ENCODE results near the gene CYP1A2.

The CYP1A2 gene

GRCh38 chr15:74722591-74722990 is 26.1 kb upstream of the CYP1A2 start:
- no peak for DNase-seq (ENCODE audit: low read depth)
- H3K4me3 ChIP-seq (replicated peaks; ENCODE audit: low read depth, low read length), result no peak overlapping the region
- TF ChIP-seq, protein P1, sequence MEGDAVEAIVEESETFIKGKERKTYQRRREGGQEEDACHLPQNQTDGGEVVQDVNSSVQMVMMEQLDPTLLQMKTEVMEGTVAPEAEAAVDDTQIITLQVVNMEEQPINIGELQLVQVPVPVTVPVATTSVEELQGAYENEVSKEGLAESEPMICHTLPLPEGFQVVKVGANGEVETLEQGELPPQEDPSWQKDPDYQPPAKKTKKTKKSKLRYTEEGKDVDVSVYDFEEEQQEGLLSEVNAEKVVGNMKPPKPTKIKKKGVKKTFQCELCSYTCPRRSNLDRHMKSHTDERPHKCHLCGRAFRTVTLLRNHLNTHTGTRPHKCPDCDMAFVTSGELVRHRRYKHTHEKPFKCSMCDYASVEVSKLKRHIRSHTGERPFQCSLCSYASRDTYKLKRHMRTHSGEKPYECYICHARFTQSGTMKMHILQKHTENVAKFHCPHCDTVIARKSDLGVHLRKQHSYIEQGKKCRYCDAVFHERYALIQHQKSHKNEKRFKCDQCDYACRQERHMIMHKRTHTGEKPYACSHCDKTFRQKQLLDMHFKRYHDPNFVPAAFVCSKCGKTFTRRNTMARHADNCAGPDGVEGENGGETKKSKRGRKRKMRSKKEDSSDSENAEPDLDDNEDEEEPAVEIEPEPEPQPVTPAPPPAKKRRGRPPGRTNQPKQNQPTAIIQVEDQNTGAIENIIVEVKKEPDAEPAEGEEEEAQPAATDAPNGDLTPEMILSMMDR (IDR thresholded peaks at IDR 0.05; ENCODE audit: low read length, missing control alignments), result no peak

DNA sequence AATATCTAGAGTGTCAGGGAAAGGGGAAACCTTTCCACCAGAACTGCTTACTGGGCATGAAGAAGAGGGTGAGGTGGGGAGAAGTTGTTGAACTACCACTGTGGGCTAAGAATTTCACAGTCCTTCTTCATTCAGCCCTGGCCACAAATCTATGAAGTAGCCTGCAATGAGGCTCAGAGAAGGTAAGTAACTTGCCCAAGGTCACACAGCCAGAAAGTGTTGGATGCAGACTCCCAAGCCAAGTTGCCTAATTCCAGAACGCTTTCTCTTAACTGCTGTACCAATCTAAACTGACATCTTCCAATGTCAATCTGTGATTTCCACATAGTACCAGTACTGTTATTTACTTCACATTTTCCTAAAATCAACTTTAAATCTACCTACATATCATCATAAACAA is 25.5 kb upstream of the CYP1A2 start:
- DNase-seq (ENCODE audit: low read depth), result no peak
- TF ChIP-seq, protein P1 (IDR thresholded peaks at IDR 0.05; ENCODE audit: low read length, missing control alignments), result no peak
- H3K4me3 ChIP-seq (replicated peaks; ENCODE audit: low read depth, low read length), result no peak overlapping the region

DNA sequence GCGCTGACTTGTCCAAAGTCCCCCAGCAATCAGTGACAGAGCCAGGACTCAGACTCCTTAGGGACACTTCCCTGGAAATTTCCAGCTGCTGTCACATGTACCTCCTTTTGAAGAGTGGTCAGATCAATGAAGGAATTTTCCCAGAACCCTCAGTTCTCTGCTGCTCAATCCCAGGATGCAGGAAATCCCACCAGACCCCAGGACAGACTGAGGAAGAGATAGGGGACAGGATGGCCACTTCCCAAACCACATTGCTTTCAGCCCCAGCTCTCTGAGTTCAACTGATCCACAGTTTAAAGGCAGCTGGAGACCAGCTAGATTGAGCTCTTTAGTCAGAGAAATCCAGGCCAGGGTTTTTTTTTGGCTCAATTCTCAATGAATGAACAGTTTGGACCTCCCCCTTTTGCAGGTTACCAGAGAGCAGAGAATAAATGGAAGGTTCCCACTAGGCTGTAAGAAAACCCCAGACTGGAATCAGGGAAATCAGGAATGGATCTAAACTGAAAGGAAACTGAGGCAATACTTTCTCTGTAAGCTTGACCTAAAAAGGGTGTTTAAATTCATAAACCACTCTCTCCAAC is 24.8 kb upstream of the CYP1A2 start:
- peak; percentile 64 for DNase-seq (ENCODE audit: low read depth)
- H3K4me3 ChIP-seq (replicated peaks; ENCODE audit: low read depth, low read length), result no peak overlapping the region
- TF ChIP-seq, protein P1 (IDR thresholded peaks at IDR 0.05; ENCODE audit: low read length, missing control alignments), result no peak

DNA sequence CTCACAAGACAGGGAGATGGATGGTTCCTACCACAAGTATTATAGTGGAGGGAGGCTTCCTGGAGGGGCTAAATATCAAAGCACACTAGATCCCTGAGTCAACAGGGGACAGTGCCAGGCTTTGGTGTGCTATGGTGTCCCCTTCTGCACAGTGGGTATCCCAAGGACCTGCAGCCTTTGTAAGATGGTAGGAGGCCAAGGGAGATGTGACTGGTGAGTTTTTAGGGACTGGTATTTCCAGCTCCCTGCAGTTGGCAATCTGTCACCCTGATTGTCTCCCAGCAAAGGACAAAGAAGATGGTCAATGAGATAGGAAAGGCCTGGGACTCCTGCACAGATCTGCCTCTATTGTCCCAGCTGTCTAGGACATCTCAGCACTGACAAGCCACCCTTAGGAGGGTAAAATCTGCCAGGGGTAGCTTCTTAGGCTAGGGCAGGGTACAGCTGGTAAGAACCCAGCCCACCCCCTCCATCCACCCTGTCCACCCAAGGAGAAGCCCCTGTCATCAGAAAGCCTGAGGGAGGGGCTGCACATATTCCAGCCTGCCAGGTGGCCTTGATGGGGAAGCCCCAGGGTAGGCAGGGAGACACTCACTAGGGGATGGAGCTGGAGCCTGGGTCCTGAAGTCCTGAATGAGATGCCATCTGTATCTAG is 23.9 kb upstream of the CYP1A2 start:
- TF ChIP-seq, protein P1 (IDR thresholded peaks at IDR 0.05; ENCODE audit: low read length, missing control alignments), result no peak
- H3K4me3 ChIP-seq (replicated peaks; ENCODE audit: low read depth, low read length), result no peak overlapping the region
- no peak for DNase-seq (ENCODE audit: low read depth)

DNA sequence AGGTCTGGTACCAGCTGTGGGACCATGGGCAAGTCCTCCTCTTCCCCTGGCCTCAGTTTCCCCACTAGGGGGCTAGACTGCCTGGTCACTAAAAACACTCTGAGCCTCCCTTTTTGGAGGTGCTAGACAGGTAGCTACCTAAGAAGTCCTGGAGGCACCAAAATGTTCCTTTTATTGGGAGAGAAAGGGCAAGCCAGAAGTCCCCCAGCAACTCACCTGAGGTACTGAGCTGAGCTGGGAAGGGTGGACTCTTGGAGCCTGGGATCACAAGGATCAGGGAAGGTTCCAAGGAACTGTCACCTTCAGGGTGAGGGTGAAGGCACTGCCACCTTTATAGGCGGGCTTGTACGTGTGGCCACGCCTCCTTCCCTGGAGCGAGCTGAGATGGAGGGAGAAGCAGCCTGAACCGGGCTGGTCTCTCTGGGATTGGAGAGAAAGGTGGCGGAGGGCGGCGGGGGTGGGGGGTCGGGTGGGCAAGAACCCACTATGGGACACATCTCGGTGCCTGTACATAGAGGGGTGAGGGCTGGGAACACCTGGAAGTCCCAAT is 23.3 kb upstream of the CYP1A2 start, which contains the start of gene CYP1A1:
Gene CYP1A1 (minus strand): TSS at position 304 of the 550 bp plus-strand sequence. CDS start 2,431 bp downstream, outside the sequence.
- TF ChIP-seq, protein P1 (IDR thresholded peaks at IDR 0.05; ENCODE audit: low read length, missing control alignments), result no peak
- no peak for DNase-seq (ENCODE audit: low read depth)
- H3K4me3 ChIP-seq (replicated peaks; ENCODE audit: low read depth, low read length), result peak within 1 kb of the TSS; percentile 54

- DNase-seq (ENCODE audit: low read depth), result peak; percentile 8
- peak overlapping the region; percentile 54 for H3K4me3 ChIP-seq (replicated peaks; ENCODE audit: low read depth, low read length)
- TF ChIP-seq, protein P1 (IDR thresholded peaks at IDR 0.05; ENCODE audit: low read length, missing control alignments), result no peak
These were observed 22.5 kb upstream of the CYP1A2 start for GRCh38 chr15:74725845-74726773.
